Kidney epithelial cell (primary cell): Measurements from ENCODE around the gene TDP1. TPM values are rescaled to one million over a fixed set of nuclear protein-coding genes. Genes with fewer than 3 reads are reported as not detected.

Experiments used
- DNase-seq: peaks from one replicate; pipeline ENCODE4 v3.0.0-alpha.2; 2010; ENCODE audit warnings: low read depth
- H3K27me3 ChIP-seq: 2 replicates; pipeline ENCODE4 v1.6.0; 2011; ENCODE audit warnings: low read length; ENCODE audit not compliant: control insufficient read depth, insufficient read depth
- H3K36me3 ChIP-seq: 2 replicates; pipeline ENCODE4 v1.5.1; 2011; ENCODE audit warnings: low read length; ENCODE audit not compliant: control insufficient read depth, insufficient read depth
- H3K4me3 ChIP-seq: 2 replicates; pipeline ENCODE4 v1.5.1; 2011; ENCODE audit warnings: low read depth, mild to moderate bottlenecking, control low read depth, low read length
- CTCF ChIP-seq: IDR thresholded peaks from 2 replicates; pipeline ENCODE4 v1.5.1; 2011; ENCODE audit warnings: mild to moderate bottlenecking, moderate library complexity, low read length, control low read depth, inconsistent platforms; ENCODE audit not compliant: insufficient read depth, poor library complexity, severe bottlenecking
- total RNA-seq: library from RNA; depleted of rRNA; stranded (reverse); fragments of >200 nt; gene quantifications from 2 replicates; pipeline ENCODE4 v1.2.3, GENCODE V29; 2015

TDP1 gene
- total RNA-seq, 1 donor from 2014 or later, result 24.2 TPM

- no peaks in the 10 kb centered on the region for H3K36me3 ChIP-seq
- H3K4me3 ChIP-seq, result no peak overlapping the region
- DNase-seq, result no peak
- no peaks in the 10 kb centered on the region for H3K27me3 ChIP-seq
- no peak for TF ChIP-seq CTCF
Measured at GRCh38 chr14:90049390-90049789, 93.7 kb downstream of the TDP1 start.

GRCh38 chr14:90050271-90050670, 94.5 kb downstream of the TDP1 start:
- Histone ChIP-seq H3K27me3 (no peaks in the 10 kb centered on the region), H3K36me3 (no peaks in the 10 kb centered on the region), H3K4me3 (no peak overlapping the region)
- TF ChIP-seq CTCF, result no peak
- no peak for DNase-seq

GRCh38 chr14:90053044-90053443, 97.3 kb downstream of the TDP1 start:
- Histone ChIP-seq H3K27me3 (no peaks in the 10 kb centered on the region), H3K36me3 (no peaks in the 10 kb centered on the region), H3K4me3 (no peak overlapping the region)
- TF ChIP-seq CTCF, result no peak
- DNase-seq, result no peak

- no peaks in the 10 kb centered on the region for H3K36me3 ChIP-seq
- H3K27me3 ChIP-seq, result peaks cover 4% of the 10 kb centered on the region
- no peak for DNase-seq
- H3K4me3 ChIP-seq, result no peak overlapping the region
- no peak for TF ChIP-seq CTCF
Measured at GRCh38 chr14:90054803-90055202, 99.1 kb downstream of the TDP1 start.

GRCh38 chr14:90056826-90057225, 101.1 kb downstream of the TDP1 start:
- no peak for TF ChIP-seq CTCF
- H3K27me3 ChIP-seq, result peaks cover 25% of the 10 kb centered on the region
- no peaks in the 10 kb centered on the region for H3K36me3 ChIP-seq
- no peak overlapping the region for H3K4me3 ChIP-seq
- no peak for DNase-seq

GRCh38 chr14:90058876-90059458, 103.2 kb downstream of the TDP1 start:
- no peak for DNase-seq
- Histone ChIP-seq H3K4me3 (no peak overlapping the region), H3K27me3 (peaks cover 46% of the 10 kb centered on the region), H3K36me3 (no peaks in the 10 kb centered on the region)
- TF ChIP-seq CTCF, result no peak
